Heart left ventricle (tissue), 16 donors: ENCODE data around the gene IRX2. TPM values are rescaled to one million over a fixed set of nuclear protein-coding genes. Genes with fewer than 3 reads are reported as not detected.

Source experiments
- ATAC-seq, 4 donors: fragments of 200-7000 bp; cut with Tn5 transposase; one replicate each; pipeline ENCODE4 v1.9.1; 2020 to 2022; ENCODE audit warnings: moderate library complexity in 4 of 4, mild to moderate bottlenecking in 3 of 4, moderate number of reproducible peaks in 1 of 4
- DNase-seq, 5 donors: peaks; one replicate each; pipeline ENCODE4 v3.0.0-alpha.2; 2020
- H3K27ac ChIP-seq, 12 donors: fragments of 200-600 bp; sonication (generic) in 4 of 12; one replicate each; pipeline versions ENCODE4 v1.5.0 to v1.8.0; 2016 to 2022; ENCODE audit warnings: mild to moderate bottlenecking in 2 of 12
- H3K27me3 ChIP-seq, 9 donors: fragments of 200-600 bp; sonication (generic) in 2 of 9; one replicate each; pipeline versions ENCODE4 v1.5.1 to v1.8.0; 2016 to 2022; ENCODE audit warnings: mild to moderate bottlenecking in 3 of 9
- H3K36me3 ChIP-seq, 9 donors: fragments of 200-600 bp; sonication (generic) in 2 of 9; one replicate each; pipeline versions ENCODE4 v1.5.0 to v1.8.0; 2018 to 2022; ENCODE audit warnings: mild to moderate bottlenecking in 2 of 9
- H3K4me1 ChIP-seq, 12 donors: fragments of 200-600 bp; sonication (generic) in 4 of 12; one replicate each; pipeline versions ENCODE4 v1.5.0 to v1.8.0; 2016 to 2022; ENCODE audit warnings: mild to moderate bottlenecking in 3 of 12
- H3K4me3 ChIP-seq, 12 donors: fragments of 200-600 bp; sonication (generic) in 4 of 12; one replicate each; pipeline versions ENCODE4 v1.5.0 to v1.8.0; 2017 to 2022; ENCODE audit warnings: mild to moderate bottlenecking in 9 of 12, moderate library complexity in 4 of 12
- H3K9me3 ChIP-seq, 12 donors: fragments of 200-600 bp; sonication (generic) in 4 of 12; one replicate each; pipeline versions ENCODE4 v1.5.0 to v1.8.0; 2016 to 2022; ENCODE audit warnings: mild to moderate bottlenecking in 1 of 12
- POLR2A ChIP-seq, 2 donors: fragments of 450-650 bp; IDR thresholded peaks; one replicate each; pipeline ENCODE4 v1.6.1; 2017; ENCODE audit warnings: antibody characterized with exemption in 2 of 2, mild to moderate bottlenecking in 2 of 2, moderate library complexity in 2 of 2
- WGBS, 4 donors: extraction: QIAGEN DNeasy Blood & Tissue Kit in 2 of 4; methylation state at CpG; one replicate each; pipeline versions ENCODE4 v1.1.5 to v1.1.7; 2013 to 2018; 5-methylcytosine and 5-hydroxymethylcytosine counted together
- intact Hi-C, 10 donors: fragments of 100-400 bp; cut with DNase I; formaldehyde crosslinking; loops; one replicate each; pipeline versions ENCODE4 v1.11.1 to v1.14.2; 2022
- polyA plus RNA-seq, 2 donors: library from polyadenylated mRNA; stranded (reverse); fragments of 200-250 nt; gene quantifications; one replicate each; pipeline ENCODE4 v1.2.3, GENCODE V29; 2013
- total RNA-seq, 9 donors: library from RNA; depleted of rRNA in 2 of 9; stranded (reverse); fragments of >200 nt in 2 of 9; fragmentation: NEBNext Ultra II Directional in 3 of 9; extraction: Animal tissue kit (Norgen Biotek cat#: 25700) in 3 of 9; gene quantifications; one replicate each; pipeline versions ENCODE4 v1.1.0 to v1.2.4, GENCODE V29; 2016 to 2023
- TF ChIP-seq, protein P1 (sequence below), 12 donors: fragments of 200-600 bp; sonication (generic) in 4 of 12; IDR thresholded peaks; one replicate each; pipeline versions ENCODE4 v1.5.0 to v1.8.0; 2018 to 2022; ENCODE audit warnings: antibody characterized with exemption in 12 of 12, mild to moderate bottlenecking in 5 of 12
- donor health status: ischemic (EF 13 %, LVEDD 7.1; RV severe dilation, severe dysfunction).
- donor health status: healthy with polysubstance abuse.
- donor health status: DM: no; HTN: yes; CAD: no.
- donor health status: DM: no; HTN: no; CAD: no.
- donor health status: ischemic (EF 25% LVEDD 6.9; RV normal size, moderate dysfunction).
- donor health status: ischemic (EF 25% LVEDD 5.7; RV mildly dilated, moderate dysfunction).
- donor health status: healthy.
- donor health status: DM: yes; HTN: yes; CAD: no.
- donor health status: ischemic (EF 35%, LVEDD 5.7; RV mildly dilated, moderate dysfunction).
- donor health status: nonischemic (EF 11% LVEDD 7.7; RV severe dilation, severe dysfunction).
- donor health status: DM: yes; HTN: yes; CAD: no.
- donor health status: PGD.
- donor health status: ischemic (EF 29% LVEDD 5.4; RV normal size, mild dysfunction).
- donor health status: nonischemic (EF 23%, LVEDD 6.1; RV moderate dilation, normal function).

The IRX2 gene
- total and polyA plus RNA-seq, 11 donors, result 0.17 to 3.7 (median 0.86) TPM

DNA sequence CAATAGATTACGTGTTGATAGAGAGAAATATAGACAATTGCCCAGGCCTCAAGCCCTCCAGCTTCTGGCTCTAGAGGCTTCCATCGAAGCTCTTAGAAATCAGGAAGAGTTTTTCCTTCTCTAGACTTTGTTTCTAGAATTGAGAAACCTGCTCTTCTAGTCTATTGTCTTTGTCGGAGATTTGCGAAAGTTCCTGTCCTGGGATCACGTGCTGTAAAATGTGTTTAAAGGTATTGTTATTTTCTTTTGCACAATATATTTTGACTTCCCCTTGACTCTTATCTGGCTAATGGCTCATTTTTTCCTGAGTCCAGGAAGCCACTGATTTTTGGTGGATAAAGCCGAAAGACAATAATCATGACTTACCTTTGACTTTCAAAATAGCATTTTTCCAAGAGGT, 32.1 kb downstream of the IRX2 start:
- H3K27me3 ChIP-seq, result peaks cover 0 to 51% (median 0%) of the 10 kb centered on the region in 9 donors
- 78 to 87% (median 80%) methylated on average over 6 of the region's 6 CpGs for WGBS, 4 donors
- H3K36me3 ChIP-seq, result no peaks in the 10 kb centered on the region
- ATAC-seq (no peak), DNase-seq (no peak)
- no peaks in the 10 kb centered on the region for H3K9me3 ChIP-seq
- TF ChIP-seq POLR2A (IDR thresholded peaks at IDR 0.05), result no peak
- TF ChIP-seq, protein P1, sequence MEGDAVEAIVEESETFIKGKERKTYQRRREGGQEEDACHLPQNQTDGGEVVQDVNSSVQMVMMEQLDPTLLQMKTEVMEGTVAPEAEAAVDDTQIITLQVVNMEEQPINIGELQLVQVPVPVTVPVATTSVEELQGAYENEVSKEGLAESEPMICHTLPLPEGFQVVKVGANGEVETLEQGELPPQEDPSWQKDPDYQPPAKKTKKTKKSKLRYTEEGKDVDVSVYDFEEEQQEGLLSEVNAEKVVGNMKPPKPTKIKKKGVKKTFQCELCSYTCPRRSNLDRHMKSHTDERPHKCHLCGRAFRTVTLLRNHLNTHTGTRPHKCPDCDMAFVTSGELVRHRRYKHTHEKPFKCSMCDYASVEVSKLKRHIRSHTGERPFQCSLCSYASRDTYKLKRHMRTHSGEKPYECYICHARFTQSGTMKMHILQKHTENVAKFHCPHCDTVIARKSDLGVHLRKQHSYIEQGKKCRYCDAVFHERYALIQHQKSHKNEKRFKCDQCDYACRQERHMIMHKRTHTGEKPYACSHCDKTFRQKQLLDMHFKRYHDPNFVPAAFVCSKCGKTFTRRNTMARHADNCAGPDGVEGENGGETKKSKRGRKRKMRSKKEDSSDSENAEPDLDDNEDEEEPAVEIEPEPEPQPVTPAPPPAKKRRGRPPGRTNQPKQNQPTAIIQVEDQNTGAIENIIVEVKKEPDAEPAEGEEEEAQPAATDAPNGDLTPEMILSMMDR (IDR thresholded peaks at IDR 0.05), result no peak
- H3K4me3 ChIP-seq, result no peak overlapping the region
- intact Hi-C loops, result no loop called here
- no peak overlapping the region for H3K27ac ChIP-seq
- H3K4me1 ChIP-seq, result no peaks in the 10 kb centered on the region

DNA sequence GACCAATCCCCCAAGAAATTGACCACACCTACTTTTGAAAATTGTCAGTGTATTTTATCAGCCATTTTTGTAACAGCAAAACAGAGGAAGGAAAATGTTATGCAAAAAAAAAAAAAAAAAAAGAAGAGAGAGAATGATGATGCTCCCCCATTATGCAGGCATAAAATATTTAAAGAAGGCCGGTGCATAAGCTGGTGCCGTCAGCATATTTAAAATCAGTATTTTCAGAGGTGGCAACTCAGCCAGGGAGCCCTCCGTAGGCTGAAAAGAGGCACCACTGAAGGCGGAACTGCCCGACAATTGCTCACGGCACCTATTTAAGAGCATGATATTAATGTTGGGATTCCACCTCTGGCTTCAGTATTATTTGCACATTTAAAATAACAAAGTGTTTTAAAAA, 33.4 kb downstream of the IRX2 start:
- Histone ChIP-seq H3K4me3 (no peak overlapping the region), H3K4me1 (no peaks in the 10 kb centered on the region), H3K36me3 (no peaks in the 10 kb centered on the region), H3K9me3 (no peaks in the 10 kb centered on the region), H3K27ac (no peak overlapping the region), H3K27me3 (peaks cover 0 to 48% (median 0%) of the 10 kb centered on the region in 9 donors)
- intact Hi-C loops, result no loop called here
- no peak for ATAC-seq
- 74 to 85% (median 78%) methylated on average over 6 of the region's 6 CpGs for WGBS, 4 donors
- TF ChIP-seq, protein P1 (IDR thresholded peaks at IDR 0.05), result no peak
- TF ChIP-seq POLR2A (IDR thresholded peaks at IDR 0.05), result no peak
- DNase-seq, result no peak

DNA sequence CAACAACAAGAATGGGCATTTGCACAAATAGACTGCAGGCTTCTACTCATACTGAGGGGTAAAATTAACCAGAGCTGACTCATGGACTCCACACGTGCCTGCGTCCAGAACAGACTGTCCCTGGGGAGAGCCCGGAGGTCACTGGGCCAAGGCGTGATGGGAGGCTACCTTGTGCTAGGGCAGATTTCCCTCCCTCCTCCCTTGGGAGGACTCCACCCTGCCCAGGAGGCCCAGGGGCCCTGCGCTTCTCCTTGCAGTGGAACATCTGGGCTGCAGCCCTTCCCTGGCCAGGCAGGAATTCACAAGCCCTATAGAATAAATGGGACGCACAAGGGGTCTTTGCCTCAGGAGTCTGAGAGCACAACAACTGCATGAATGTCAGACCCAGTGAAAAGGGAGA, 35.6 kb downstream of the IRX2 start:
- DNase-seq (no peak), ATAC-seq (no peak)
- WGBS, 4 donors, result 52 to 81% (median 69%) methylated on average over 6 of the region's 6 CpGs
- intact Hi-C loops, result no loop called here
- Histone ChIP-seq H3K36me3 (no peaks in the 10 kb centered on the region), H3K27ac (no peak overlapping the region), H3K9me3 (no peaks in the 10 kb centered on the region), H3K4me3 (no peak overlapping the region), H3K27me3 (peaks cover 0 to 30% (median 0%) of the 10 kb centered on the region in 9 donors), H3K4me1 (no peaks in the 10 kb centered on the region)
- TF ChIP-seq, protein P1 (IDR thresholded peaks at IDR 0.05), result no peak
- no peak for TF ChIP-seq POLR2A (IDR thresholded peaks at IDR 0.05)

GRCh38 chr5:2714805-2715204, 36.7 kb downstream of the IRX2 start:
- Histone ChIP-seq H3K4me1 (no peaks in the 10 kb centered on the region), H3K36me3 (no peaks in the 10 kb centered on the region), H3K27ac (no peak overlapping the region), H3K9me3 (no peaks in the 10 kb centered on the region), H3K27me3 (peaks cover 0 to 23% (median 0%) of the 10 kb centered on the region in 9 donors), H3K4me3 (no peak overlapping the region)
- intact Hi-C loops, result loop anchor here in 1 of 10 donors (5.0 kb wide), 1 partner anchor 1552 kb away; no protein-coding TSS in a partner anchor
- WGBS, 4 donors, result 91 to 94% (median 92%) methylated on average over 4 to 6 of the region's 6 CpGs
- DNase-seq (no peak), ATAC-seq (no peak)
- no peak for TF ChIP-seq POLR2A (IDR thresholded peaks at IDR 0.05)
- TF ChIP-seq, protein P1 (IDR thresholded peaks at IDR 0.05), result no peak
